GM12801 (cell line): ENCODE data around the gene CREG1.

Experiments
- TF ChIP-seq, protein P1 (sequence below): IDR thresholded peaks from one replicate; pipeline ENCODE4 v1.5.1; 2011; ENCODE audit warnings: control low read depth; ENCODE audit not compliant: insufficient read length; ENCODE audit errors: extremely low read depth

The CREG1 gene

GRCh38 chr1:167548059-167548932 lies 5.3 kb downstream of the CREG1 start:
- TF ChIP-seq, protein P1, sequence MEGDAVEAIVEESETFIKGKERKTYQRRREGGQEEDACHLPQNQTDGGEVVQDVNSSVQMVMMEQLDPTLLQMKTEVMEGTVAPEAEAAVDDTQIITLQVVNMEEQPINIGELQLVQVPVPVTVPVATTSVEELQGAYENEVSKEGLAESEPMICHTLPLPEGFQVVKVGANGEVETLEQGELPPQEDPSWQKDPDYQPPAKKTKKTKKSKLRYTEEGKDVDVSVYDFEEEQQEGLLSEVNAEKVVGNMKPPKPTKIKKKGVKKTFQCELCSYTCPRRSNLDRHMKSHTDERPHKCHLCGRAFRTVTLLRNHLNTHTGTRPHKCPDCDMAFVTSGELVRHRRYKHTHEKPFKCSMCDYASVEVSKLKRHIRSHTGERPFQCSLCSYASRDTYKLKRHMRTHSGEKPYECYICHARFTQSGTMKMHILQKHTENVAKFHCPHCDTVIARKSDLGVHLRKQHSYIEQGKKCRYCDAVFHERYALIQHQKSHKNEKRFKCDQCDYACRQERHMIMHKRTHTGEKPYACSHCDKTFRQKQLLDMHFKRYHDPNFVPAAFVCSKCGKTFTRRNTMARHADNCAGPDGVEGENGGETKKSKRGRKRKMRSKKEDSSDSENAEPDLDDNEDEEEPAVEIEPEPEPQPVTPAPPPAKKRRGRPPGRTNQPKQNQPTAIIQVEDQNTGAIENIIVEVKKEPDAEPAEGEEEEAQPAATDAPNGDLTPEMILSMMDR: no peak

- TF ChIP-seq, protein P1: no peak
Observed at GRCh38 chr1:167546935-167547334, 6.6 kb downstream of the CREG1 start.

DNA sequence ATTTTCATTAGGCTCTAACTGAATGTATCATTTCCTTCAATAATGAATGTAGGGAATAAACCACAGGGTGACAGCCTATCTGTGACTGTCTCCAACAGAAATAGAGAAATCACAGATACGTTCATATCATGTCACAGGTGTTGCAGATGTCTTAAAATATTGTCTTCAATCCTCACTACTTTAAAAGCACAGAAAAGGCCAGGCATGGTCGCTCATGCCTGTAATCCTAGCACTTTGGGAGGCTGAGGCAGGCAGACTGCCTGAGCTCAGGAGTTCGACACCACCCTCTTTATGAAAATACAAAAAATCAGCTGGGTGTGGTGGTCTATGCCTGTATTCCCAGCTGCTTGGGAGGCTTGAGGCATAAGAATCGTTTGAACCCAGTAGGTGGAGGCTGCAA lies 8.2 kb downstream of the CREG1 start:
- TF ChIP-seq, protein P1: no peak

DNA sequence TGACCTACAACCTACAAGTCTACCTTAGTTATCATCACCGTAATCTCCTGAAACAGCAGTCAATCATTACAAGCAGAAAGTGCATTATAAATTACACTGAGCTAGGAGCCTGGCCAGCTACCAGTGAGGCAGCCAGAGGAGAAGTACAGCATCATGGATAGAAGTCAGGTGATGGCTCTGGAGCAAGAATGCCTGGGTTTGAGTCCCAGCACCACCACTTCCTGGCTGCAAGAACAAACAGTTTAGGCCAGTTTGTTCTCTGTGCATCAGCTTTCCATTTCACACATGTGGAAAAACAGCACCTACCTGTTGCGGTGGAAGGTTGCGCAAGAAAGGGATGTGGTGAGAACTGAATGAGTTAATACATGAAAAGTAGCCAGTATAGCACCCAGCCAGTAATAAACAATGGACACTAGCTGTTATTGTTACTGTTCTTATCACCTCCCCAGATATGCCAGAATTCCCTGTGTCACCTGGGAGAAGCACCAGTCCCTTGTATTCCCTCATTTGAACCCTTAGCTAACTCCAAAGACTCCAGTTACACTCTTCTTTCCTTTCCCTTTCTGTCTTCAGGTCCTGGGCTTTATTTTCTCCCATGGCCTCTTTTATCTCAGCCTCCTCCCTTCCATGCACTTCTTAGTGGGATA lies 9.0 kb downstream of the CREG1 start:
- TF ChIP-seq, protein P1: no peak

DNA sequence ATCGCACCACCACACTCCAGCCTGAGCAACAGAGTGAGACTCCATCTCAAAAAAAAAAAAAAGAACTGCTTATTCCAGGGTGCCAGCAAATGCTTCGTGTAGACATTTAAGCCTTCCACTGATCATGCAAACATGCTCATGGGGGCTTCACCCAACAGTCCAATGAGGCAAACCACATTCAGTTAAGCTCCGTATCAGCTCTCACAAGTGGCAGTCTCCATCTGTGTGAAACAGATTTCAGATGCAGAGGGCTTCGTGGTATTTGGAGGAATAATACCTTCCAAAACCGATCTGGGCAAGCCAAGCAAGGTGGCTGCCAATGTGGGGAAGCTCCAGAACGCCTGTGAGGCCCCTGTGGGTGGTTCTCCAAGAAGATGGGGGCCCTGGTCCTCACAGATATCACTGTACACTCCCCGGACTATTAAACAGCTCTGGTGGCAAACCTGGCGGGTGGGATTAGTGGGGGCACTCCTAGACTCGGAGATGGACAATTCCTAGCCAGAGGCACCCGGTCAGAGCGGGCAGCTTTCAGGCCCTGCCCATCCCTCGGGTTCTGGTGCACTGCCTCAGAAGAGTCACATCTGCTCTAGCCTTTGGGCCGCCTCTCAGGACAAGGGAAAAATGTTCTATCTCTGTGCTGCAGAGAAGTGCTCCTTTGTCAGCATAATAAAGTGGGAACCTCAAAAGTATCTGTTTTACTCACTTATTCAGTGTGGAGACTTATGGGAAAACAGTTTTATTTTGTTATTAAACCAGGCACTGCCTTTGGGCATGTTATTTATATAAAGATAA lies 10.2 kb downstream of the CREG1 start:
- TF ChIP-seq, protein P1: no peak

- TF ChIP-seq, protein P1: no peak
Observed at GRCh38 chr1:167542109-167543032, 11.2 kb downstream of the CREG1 start.
